CD4-positive, alpha-beta memory T cell (primary cell): Measurements from ENCODE around the gene NARS2. TPM values are rescaled to one million over a fixed set of nuclear protein-coding genes. Genes with fewer than 3 reads are reported as not detected.

ENCODE experiments used
- CTCF ChIA-PET: fragments of 350-600 bp; sonication (Branson Sonifier 250); formaldehyde crosslinking; loops from one replicate; lab custom pipeline; 2021; ENCODE audit warnings: inconsistent platforms; ENCODE audit not compliant: partially characterized antibody; lab: Charles Lee
- POLR2A ChIA-PET: fragments of 350-600 bp; sonication (Branson Sonifier 250); formaldehyde crosslinking; loops from one replicate; lab custom pipeline; 2021; ENCODE audit not compliant: partially characterized antibody; lab: Charles Lee
- DNase-seq, 5 donors: peaks; one replicate each; pipeline versions ENCODE4 v3.0.0 to v3.0.0-alpha.2; 2020 to 2022; ENCODE audit warnings: mixed read lengths in 1 of 5
- H3K27ac ChIP-seq: one replicate; pipeline ENCODE4 v1.7.0; 2013; ENCODE audit warnings: low read depth, low read length
- H3K27me3 ChIP-seq: 2 replicates; pipeline ENCODE4 v1.7.0; 2013; ENCODE audit warnings: mild to moderate bottlenecking, low read length, moderate library complexity; ENCODE audit not compliant: insufficient read depth
- H3K36me3 ChIP-seq: 2 replicates; pipeline ENCODE4 v1.7.0; 2013; ENCODE audit warnings: mild to moderate bottlenecking, low read length, moderate library complexity; ENCODE audit not compliant: insufficient read depth
- H3K4me1 ChIP-seq: 2 replicates; pipeline ENCODE4 v1.7.0; 2013; ENCODE audit warnings: mild to moderate bottlenecking, low read length, moderate library complexity; ENCODE audit not compliant: insufficient read depth
- H3K4me3 ChIP-seq, 2 donors: one replicate each; pipeline ENCODE4 v1.7.0; 2013; ENCODE audit warnings: low read length in 2 of 2, mild to moderate bottlenecking in 1 of 2
- H3K9me3 ChIP-seq, 2 donors: one replicate each; pipeline ENCODE4 v1.7.0; 2013; ENCODE audit warnings: low read length in 2 of 2, control low read depth in 1 of 2; ENCODE audit not compliant: control insufficient read depth in 1 of 2
- H3K27ac Mint-ChIP-seq, 7 donors: one replicate each; pipeline ENCODE4 v1.8.0; 2020 to 2021; ENCODE audit warnings: mixed read lengths in 7 of 7, mild to moderate bottlenecking in 6 of 7, inconsistent platforms in 3 of 7, moderate library complexity in 3 of 7
- H3K27me3 Mint-ChIP-seq, 2 donors: one replicate each; pipeline ENCODE4 v1.8.0; 2020 to 2021; ENCODE audit warnings: mixed read lengths in 2 of 2
- H3K36me3 Mint-ChIP-seq, 2 donors: one replicate each; pipeline ENCODE4 v1.8.0; 2020 to 2021; ENCODE audit warnings: mixed read lengths in 2 of 2, inconsistent platforms in 1 of 2, mild to moderate bottlenecking in 1 of 2
- H3K4me1 Mint-ChIP-seq, 4 donors: one replicate each; pipeline ENCODE4 v1.8.0; 2020 to 2021; ENCODE audit warnings: mixed read lengths in 4 of 4, mild to moderate bottlenecking in 1 of 4
- H3K4me3 Mint-ChIP-seq, 8 donors: one replicate each; pipeline ENCODE4 v1.8.0; 2020 to 2021; ENCODE audit warnings: mixed read lengths in 8 of 8, mild to moderate bottlenecking in 7 of 8, moderate library complexity in 6 of 8, inconsistent platforms in 3 of 8
- H3K9me3 Mint-ChIP-seq, 8 donors: one replicate each; pipeline ENCODE4 v1.8.0; 2020 to 2021; ENCODE audit warnings: mixed read lengths in 8 of 8, mild to moderate bottlenecking in 5 of 8, inconsistent platforms in 3 of 8, moderate library complexity in 1 of 8
- intact Hi-C: fragments of 100-400 bp; cut with micrococcal nuclease; formaldehyde crosslinking; loops from one replicate; pipeline ENCODE4 v1.15.1; 2023
- polyA plus RNA-seq, 2 donors: library from polyadenylated mRNA; unstranded; fragments of 300-500 nt; fragmentation: Illumina TruSeq; gene quantifications; one replicate each; pipeline ENCODE4 v1.2.3, GENCODE V29; 2021
- total RNA-seq, 2 experiments: library from RNA; stranded (reverse); gene quantifications; one replicate each; pipeline ENCODE4 v1.2.3, GENCODE V29; 2021

NARS2 gene
- total and polyA plus RNA-seq, 4 experiments from 2014 or later: 14.3 to 18.4 (median 16.7) TPM

DNA sequence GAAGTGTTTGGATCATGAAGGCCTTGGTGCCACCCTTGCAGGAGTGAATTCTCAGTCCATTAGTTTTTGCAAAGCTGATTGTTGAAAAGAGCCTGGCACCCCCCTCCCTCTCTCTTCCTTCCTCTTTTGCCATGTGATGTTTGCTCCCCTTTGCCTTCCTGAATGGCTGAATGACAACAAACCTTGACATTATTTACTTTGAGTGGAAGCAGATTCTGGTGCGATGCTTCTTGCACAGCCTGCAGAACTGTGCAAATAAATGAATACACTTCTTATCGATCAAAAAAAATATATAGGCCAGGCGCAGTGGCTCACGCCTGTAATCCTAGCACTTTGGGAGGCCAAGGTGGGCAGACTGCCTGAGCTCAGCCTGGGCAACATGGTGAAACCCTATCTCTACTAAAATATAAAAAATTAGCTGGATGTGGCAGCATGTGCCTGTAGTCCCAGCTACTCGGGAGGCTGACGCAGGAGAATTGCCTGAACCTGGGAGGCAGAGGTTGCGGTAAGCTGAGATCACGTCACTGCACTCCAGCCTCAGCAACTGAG, 2.0 kb upstream of the NARS2 start:
- POLR2A ChIA-PET: interaction anchor here (1.0 kb wide), 1 partner anchor 12 kb away, joined by 3 read pairs; no protein-coding TSS in a partner anchor
- H3K9me3 Mint-ChIP-seq: peaks cover 0 to 5% (median 2%) of the 10 kb centered on the region in 8 donors

DNA sequence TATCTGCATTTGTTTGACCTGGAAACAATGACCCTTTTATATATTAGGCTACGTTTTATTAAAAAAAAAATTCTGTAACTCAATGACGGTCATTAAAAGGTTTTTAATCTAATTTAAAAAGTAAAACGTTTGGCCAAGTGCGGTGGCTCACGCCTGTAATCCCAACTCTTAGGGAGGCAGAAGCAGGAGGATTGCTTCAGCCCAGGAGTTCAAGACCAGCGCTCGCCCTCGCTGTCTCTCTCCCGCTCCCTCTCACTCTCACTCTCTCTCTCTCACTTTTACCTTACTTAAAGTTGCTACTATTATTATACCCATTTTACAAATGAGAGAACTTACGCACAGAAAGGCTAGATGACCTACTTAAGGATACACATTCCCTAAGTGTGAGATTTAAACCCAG, 814 bp upstream of the NARS2 start:
- no peak for DNase-seq
- Histone ChIP-seq H3K9me3 (no peaks in the 10 kb centered on the region), H3K36me3 (peaks cover 4% of the 10 kb centered on the region), H3K4me1 (peaks cover 28% of the 10 kb centered on the region), H3K27ac (peak overlapping the region; percentile 86), H3K4me3 (peak overlapping the region; percentile 46 to 47), H3K27me3 (no peaks in the 10 kb centered on the region)
- Mint-ChIP-seq H3K4me1 (peaks cover 20 to 41% (median 29%) of the 10 kb centered on the region in 4 donors), H3K9me3 (no peaks in the 10 kb centered on the region), H3K36me3 (peaks cover 7 to 18% of the 10 kb centered on the region in 2 donors), H3K4me3 (peak overlapping the region; percentile 92 to 99 (median 97)), H3K27ac (peak overlapping the region; percentile 8 to 100 (median 98)), H3K27me3 (no peaks in the 10 kb centered on the region)
- intact Hi-C loops: loop anchor here (2.0 kb wide), 3 partner anchors 437 to 755 kb away; partner anchors contain the start of genes AAMDC, ALG8, INTS4 and RSF1
- CTCF ChIA-PET: interaction anchor here (1.2 to 2.6 kb wide), 3 partner anchors 11 to 160 kb away, joined by 8 to 47 read pairs (median 8); no protein-coding TSS in a partner anchor
- POLR2A ChIA-PET: interaction anchor here (1.1 to 3.2 kb wide), 9 partner anchors 10 to 581 kb away, joined by 3 to 33 read pairs (median 8); partner anchors contain the start of genes ALG8, GAB2, INTS4 and KCTD21

More for the DNA sequence above, 2.0 kb upstream of the NARS2 start:
- Histone ChIP-seq H3K27me3 (no peaks in the 10 kb centered on the region), H3K4me3 (no peak overlapping the region), H3K4me1 (peaks cover 28% of the 10 kb centered on the region), H3K27ac (no peak overlapping the region), H3K9me3 (no peaks in the 10 kb centered on the region), H3K36me3 (no peaks in the 10 kb centered on the region)
- peaks cover 16 to 36% (median 23%) of the 10 kb centered on the region in 4 donors for H3K4me1 Mint-ChIP-seq
- CTCF ChIA-PET: interaction anchor here (0.9 to 1.1 kb wide), 2 partner anchors 11 to 12 kb away, joined by 3 to 4 read pairs; no protein-coding TSS in a partner anchor
- no peak for DNase-seq
- H3K27ac Mint-ChIP-seq: no peak overlapping the region
- peaks cover 4 to 11% of the 10 kb centered on the region in 2 donors for H3K36me3 Mint-ChIP-seq
- H3K4me3 Mint-ChIP-seq: peak overlapping the region in 1 of 8 donors; percentile 39
- peaks cover 0 to 3% of the 10 kb centered on the region in 2 donors for H3K27me3 Mint-ChIP-seq
- intact Hi-C loops: no loop called here

DNA sequence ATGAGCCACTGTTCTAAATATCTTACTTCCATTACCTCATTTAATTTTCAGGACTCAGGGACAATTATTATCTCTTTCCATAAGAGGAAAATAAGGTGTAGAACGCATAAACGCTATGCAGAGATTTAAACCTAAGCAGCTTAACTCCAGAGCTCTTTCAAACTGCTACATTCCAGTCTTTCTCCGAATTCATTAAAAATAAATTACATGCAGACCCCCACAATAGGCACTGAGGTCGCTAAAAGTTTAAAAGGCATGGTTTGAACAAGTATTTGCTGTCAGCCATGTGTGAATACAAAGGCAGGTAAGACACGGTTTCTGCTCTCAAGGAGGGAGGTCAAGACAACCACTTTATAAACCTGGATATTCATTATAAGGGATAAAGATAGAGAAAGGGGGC, 983 bp downstream of the NARS2 start:
- peaks cover 20 to 41% (median 29%) of the 10 kb centered on the region in 4 donors for H3K4me1 Mint-ChIP-seq
- no peaks in the 10 kb centered on the region for H3K9me3 ChIP-seq
- intact Hi-C loops: loop anchor here (1.0 to 2.0 kb wide), 4 partner anchors 9 to 753 kb away; partner anchors contain the start of genes AAMDC, ALG8, INTS4 and RSF1
- peak overlapping the region; percentile 46 to 47 for H3K4me3 ChIP-seq
- peak in 1 of 5 donors; percentile 3 for DNase-seq
- POLR2A ChIA-PET: interaction anchor here (1.7 to 3.2 kb wide), 4 partner anchors 9 to 579 kb away, joined by 8 to 33 read pairs (median 22); partner anchors contain the start of genes GAB2 and INTS4
- no peaks in the 10 kb centered on the region for H3K9me3 Mint-ChIP-seq
- peaks cover 28% of the 10 kb centered on the region for H3K4me1 ChIP-seq
- CTCF ChIA-PET: interaction anchor here (1.4 to 2.6 kb wide), 3 partner anchors 9 to 155 kb away, joined by 5 to 47 read pairs (median 10); partner anchors contain the start of gene GAB2
- peak overlapping the region; percentile 86 for H3K27ac ChIP-seq
- peaks cover 4% of the 10 kb centered on the region for H3K36me3 ChIP-seq
- no peaks in the 10 kb centered on the region for H3K27me3 ChIP-seq
- peak overlapping the region; percentile 92 to 99 (median 97) for H3K4me3 Mint-ChIP-seq
- no peaks in the 10 kb centered on the region for H3K27me3 Mint-ChIP-seq
- peak overlapping the region; percentile 68 to 99 (median 98) for H3K27ac Mint-ChIP-seq
- H3K36me3 Mint-ChIP-seq: peaks cover 12 to 22% of the 10 kb centered on the region in 2 donors

DNA sequence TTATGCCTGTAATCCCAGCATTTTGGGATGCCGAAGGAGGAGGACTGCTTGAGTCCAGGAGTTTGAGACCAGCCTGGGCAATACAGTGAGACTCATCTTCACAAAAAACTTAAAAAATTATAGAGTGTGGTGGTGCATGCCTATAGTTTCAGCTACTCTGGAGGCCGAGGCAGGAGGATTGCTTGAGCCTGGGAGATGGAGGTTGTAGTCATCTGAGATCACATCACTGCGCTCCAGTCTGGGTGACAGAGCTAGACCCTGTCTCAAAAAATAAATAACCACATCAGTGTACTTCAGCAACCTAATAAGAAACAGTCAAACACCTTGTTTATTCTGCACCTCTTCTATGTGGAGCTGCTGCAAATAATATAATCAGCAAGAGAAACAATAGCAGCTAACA, 1.4 kb downstream of the NARS2 start:
- peaks cover 8% of the 10 kb centered on the region for H3K36me3 ChIP-seq
- CTCF ChIA-PET: interaction anchor here (1.3 to 2.6 kb wide), 3 partner anchors 8 to 157 kb away, joined by 5 to 47 read pairs (median 5); partner anchors contain the start of gene GAB2
- intact Hi-C loops: no loop called here
- DNase-seq: no peak
- H3K4me1 ChIP-seq: peaks cover 28% of the 10 kb centered on the region
- Mint-ChIP-seq H3K27ac (peak overlapping the region; percentile 68 to 99 (median 98)), H3K27me3 (no peaks in the 10 kb centered on the region), H3K4me1 (peaks cover 20 to 41% (median 29%) of the 10 kb centered on the region in 4 donors), H3K36me3 (peaks cover 12 to 25% of the 10 kb centered on the region in 2 donors), H3K9me3 (no peaks in the 10 kb centered on the region), H3K4me3 (peak overlapping the region; percentile 92 to 99 (median 97))
- no peak overlapping the region for H3K27ac ChIP-seq
- H3K27me3 ChIP-seq: no peaks in the 10 kb centered on the region
- POLR2A ChIA-PET: interaction anchor here (2.3 to 3.2 kb wide), 3 partner anchors 108 to 579 kb away, joined by 8 to 28 read pairs (median 17); partner anchors contain the start of genes GAB2 and INTS4
- H3K9me3 ChIP-seq: no peaks in the 10 kb centered on the region
- H3K4me3 ChIP-seq: peak overlapping the region; percentile 46 to 47

DNA sequence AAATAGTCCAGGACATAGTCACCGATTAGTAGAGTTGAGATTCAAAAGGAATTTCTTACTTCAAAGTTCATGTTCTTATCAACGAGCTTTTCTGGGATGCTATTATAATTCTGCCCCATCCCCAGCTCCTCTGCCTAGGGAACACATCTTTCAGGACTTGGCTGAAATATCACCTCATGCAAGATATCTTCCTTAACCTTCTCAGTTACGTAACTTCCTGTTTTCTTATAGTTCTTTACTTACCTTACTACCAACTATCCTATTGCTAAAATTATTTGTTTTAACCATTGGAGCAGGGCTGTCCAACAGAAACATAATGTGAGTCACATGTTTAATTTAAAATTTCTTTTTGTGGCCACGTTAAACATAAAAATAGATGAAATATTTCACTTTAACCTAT, 2.3 kb downstream of the NARS2 start:
- ChIA-PET CTCF (interaction anchor here (1.3 to 1.8 kb wide), 2 partner anchors 154 to 156 kb away, joined by 5 read pairs; partner anchors contain the start of gene GAB2), POLR2A (interaction anchor here (3.2 kb wide), 1 partner anchor 155 kb away, joined by 28 read pairs; the partner anchor contains the start of gene GAB2)
- H3K27ac Mint-ChIP-seq: peak overlapping the region in 2 of 7 donors; percentile 32 to 62
- H3K27me3 ChIP-seq: no peaks in the 10 kb centered on the region
- no peaks in the 10 kb centered on the region for H3K9me3 ChIP-seq
- H3K36me3 Mint-ChIP-seq: peaks cover 12 to 32% of the 10 kb centered on the region in 2 donors
- H3K9me3 Mint-ChIP-seq: no peaks in the 10 kb centered on the region
- peaks cover 20 to 41% (median 29%) of the 10 kb centered on the region in 4 donors for H3K4me1 Mint-ChIP-seq
- no peak overlapping the region for H3K4me3 ChIP-seq
- peaks cover 12% of the 10 kb centered on the region for H3K36me3 ChIP-seq
- H3K4me3 Mint-ChIP-seq: peak overlapping the region in 1 of 8 donors; percentile 32
- peaks cover 28% of the 10 kb centered on the region for H3K4me1 ChIP-seq
- no peaks in the 10 kb centered on the region for H3K27me3 Mint-ChIP-seq
- DNase-seq: no peak
- intact Hi-C loops: no loop called here
- H3K27ac ChIP-seq: no peak overlapping the region

DNA sequence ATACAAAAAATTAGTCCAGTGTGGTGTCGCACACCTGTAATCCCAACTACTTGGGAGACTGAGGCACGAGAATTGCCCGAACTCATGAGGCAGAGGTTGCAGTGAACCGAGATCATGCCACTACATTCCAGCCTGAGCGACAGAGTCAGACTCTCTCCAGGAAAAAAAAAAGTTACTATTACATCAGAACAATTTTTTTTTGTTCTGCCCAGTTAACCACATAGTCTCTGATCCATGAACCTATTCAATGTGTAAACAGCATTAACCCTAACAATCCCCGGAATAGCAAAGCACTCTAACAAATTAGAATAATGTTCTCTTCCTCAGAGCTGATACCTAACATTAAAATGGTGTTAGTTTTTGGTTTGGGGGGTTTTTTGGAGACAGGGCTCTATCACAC, 4.6 kb downstream of the NARS2 start:
- ChIA-PET CTCF (no interaction called here), POLR2A (no interaction called here)
- no peaks in the 10 kb centered on the region for H3K27me3 Mint-ChIP-seq
- DNase-seq: no peak
- no peaks in the 10 kb centered on the region for H3K9me3 Mint-ChIP-seq
- Histone ChIP-seq H3K9me3 (no peaks in the 10 kb centered on the region), H3K4me3 (no peak overlapping the region), H3K36me3 (peaks cover 17% of the 10 kb centered on the region), H3K27me3 (no peaks in the 10 kb centered on the region), H3K27ac (no peak overlapping the region), H3K4me1 (peaks cover 20% of the 10 kb centered on the region)
- H3K4me1 Mint-ChIP-seq: peaks cover 17 to 42% (median 27%) of the 10 kb centered on the region in 4 donors
- intact Hi-C loops: no loop called here
- peaks cover 23 to 53% of the 10 kb centered on the region in 2 donors for H3K36me3 Mint-ChIP-seq
- H3K4me3 Mint-ChIP-seq: no peak overlapping the region
- H3K27ac Mint-ChIP-seq: no peak overlapping the region
